GM23338 (cell line): ENCODE measurements around the gene LSP1. TPM values are rescaled to one million over a fixed set of nuclear protein-coding genes. Genes with fewer than 3 reads are reported as not detected.

Source experiments
- ATAC-seq: fragments of 200-7000 bp; cut with Tn5 transposase; 3 replicates; pipeline ENCODE4 v1.9.1; 2020
- DNase-seq: peaks from one replicate; pipeline ENCODE4 v3.0.0-alpha.2; 2015; ENCODE audit warnings: low spot score
- H2AFZ ChIP-seq: fragments of 200-600 bp; sonication (generic); 2 replicates; pipeline ENCODE4 v1.8.0; 2016; ENCODE audit warnings: antibody characterized with exemption, mild to moderate bottlenecking, moderate library complexity
- H3F3A ChIP-seq: fragments of 200-600 bp; sonication (generic); replicated peaks from 2 replicates; pipeline ENCODE4 v1.8.0; 2017; ENCODE audit warnings: antibody characterized with exemption, mixed run types, low read depth
- H3K27ac ChIP-seq: fragments of 200-600 bp; sonication (generic); 2 replicates; pipeline ENCODE4 v1.6.1; 2016; ENCODE audit warnings: low read depth
- H3K27me3 ChIP-seq: fragments of 200-600 bp; sonication (generic); 2 replicates; pipeline ENCODE4 v1.8.0; 2016; ENCODE audit warnings: mild to moderate bottlenecking, mixed run types, moderate library complexity; ENCODE audit not compliant: insufficient read depth
- H3K36me3 ChIP-seq: fragments of 200-600 bp; sonication (generic); 2 replicates; pipeline ENCODE4 v1.8.0; 2016; ENCODE audit warnings: mild to moderate bottlenecking; ENCODE audit not compliant: insufficient read depth
- H3K4me1 ChIP-seq: fragments of 200-600 bp; sonication (generic); 2 replicates; pipeline ENCODE4 v1.8.0; 2016; ENCODE audit warnings: mild to moderate bottlenecking, moderate library complexity; ENCODE audit not compliant: insufficient read depth
- H3K4me2 ChIP-seq: fragments of 200-600 bp; sonication (generic); 2 replicates; pipeline ENCODE4 v1.7.1; 2017; ENCODE audit warnings: mixed run types
- H3K4me3 ChIP-seq: fragments of 200-600 bp; sonication (generic); 2 replicates; pipeline ENCODE4 v1.6.1; 2016; ENCODE audit warnings: mixed run types
- H3K79me2 ChIP-seq: fragments of 200-600 bp; sonication (generic); replicated peaks from 2 replicates; pipeline ENCODE4 v1.8.0; 2017; ENCODE audit warnings: mild to moderate bottlenecking; ENCODE audit not compliant: insufficient read depth
- H3K9me2 ChIP-seq: fragments of 200-600 bp; sonication (generic); 2 replicates; pipeline ENCODE4 v1.8.0; 2017; ENCODE audit not compliant: insufficient read depth
- H4K20me1 ChIP-seq: fragments of 200-600 bp; sonication (generic); replicated peaks from 2 replicates; pipeline ENCODE4 v1.8.0; 2017; ENCODE audit warnings: mild to moderate bottlenecking; ENCODE audit not compliant: insufficient read depth
- H3K27ac Mint-ChIP-seq: 2 replicates; pipeline ENCODE4 v1.8.0; 2020; ENCODE audit warnings: inconsistent platforms, mild to moderate bottlenecking, moderate library complexity, mixed read lengths
- H3K27me3 Mint-ChIP-seq: 3 replicates; pipeline ENCODE4 v1.8.0; 2022; ENCODE audit warnings: low read depth, mild to moderate bottlenecking, moderate library complexity, mixed read lengths, inconsistent platforms; ENCODE audit not compliant: insufficient read depth, poor library complexity
- H3K36me3 Mint-ChIP-seq: 3 replicates; pipeline ENCODE4 v1.8.0; 2021; ENCODE audit warnings: low read depth, mild to moderate bottlenecking, inconsistent platforms, moderate library complexity, mixed read lengths
- H3K4me1 Mint-ChIP-seq: 3 replicates; pipeline ENCODE4 v1.8.0; 2020; ENCODE audit warnings: mild to moderate bottlenecking, inconsistent platforms, mixed read lengths
- H3K4me3 Mint-ChIP-seq: 3 replicates; pipeline ENCODE4 v1.8.0; 2021; ENCODE audit warnings: moderate library complexity, mild to moderate bottlenecking, inconsistent platforms, mixed read lengths
- H3K9me3 Mint-ChIP-seq: 3 replicates; pipeline ENCODE4 v1.8.0; 2020; ENCODE audit warnings: moderate library complexity, mild to moderate bottlenecking, inconsistent platforms, mixed read lengths
- CREB1 ChIP-seq: fragments of 250-450 bp; sonication (Bioruptor Pico); IDR thresholded peaks from 2 replicates; pipeline ENCODE4 v1.5.0; 2020; ENCODE audit warnings: low read depth, mild to moderate bottlenecking, moderate library complexity
- CTCF ChIP-seq, 2 experiments: fragments of 200-600 bp in 1 of 2; sonication (generic) in 1 of 2; conservative IDR thresholded peaks; 2 replicates each; pipeline versions ENCODE4 v1.5.1 to v1.6.1; 2016 to 2017; ENCODE audit warnings: antibody characterized with exemption in 2 of 2, low read depth in 2 of 2, mild to moderate bottlenecking in 2 of 2, moderate library complexity in 1 of 2
- EZH2 ChIP-seq: fragments of 200-600 bp; sonication (generic); IDR thresholded peaks from one replicate; pipeline ENCODE4 v1.8.0; 2017; ENCODE audit warnings: antibody characterized with exemption, mild to moderate bottlenecking, low read depth; ENCODE audit not compliant: unreplicated experiment
- EZH2phosphoT487 ChIP-seq: fragments of 200-600 bp; sonication (generic); IDR thresholded peaks from one replicate; pipeline ENCODE4 v1.8.1; 2018; ENCODE audit warnings: antibody characterized with exemption; ENCODE audit not compliant: unreplicated experiment
- NANOG ChIP-seq: IDR thresholded peaks from 2 replicates; pipeline ENCODE4 v1.6.1; 2016; ENCODE audit warnings: antibody characterized with exemption, borderline replicate concordance
- POLR2AphosphoS5 ChIP-seq: IDR thresholded peaks from 2 replicates; pipeline ENCODE4 v1.6.1; 2016; ENCODE audit warnings: antibody characterized with exemption, low read depth
- STAT1 ChIP-seq: IDR thresholded peaks from one replicate; pipeline ENCODE4 v1.6.1; 2016; ENCODE audit warnings: antibody characterized with exemption; ENCODE audit not compliant: unreplicated experiment
- ZNF114 ChIP-seq: fragments of 250-450 bp; sonication (Bioruptor Pico); IDR thresholded peaks from 2 replicates; pipeline ENCODE4 v1.5.0; 2020; ENCODE audit warnings: mild to moderate bottlenecking, moderate library complexity
- polyA plus RNA-seq: library from polyadenylated mRNA; unstranded; fragments of >200 nt; fragmentation: Nextera tagmentation; extraction: Ambion mirVana; gene quantifications from 2 replicates; pipeline ENCODE4 v1.2.1, GENCODE V29; 2016
- total RNA-seq: library from RNA; depleted of rRNA; stranded (reverse); fragments of >200 nt; shearing (Covaris generic); gene quantifications from 2 replicates; pipeline ENCODE4 v1.2.3, GENCODE V29; 2014

LSP1 gene
- total and polyA plus RNA-seq, 2 experiments from 2014 or later = 0.84 TPM; not detected in 1

DNA sequence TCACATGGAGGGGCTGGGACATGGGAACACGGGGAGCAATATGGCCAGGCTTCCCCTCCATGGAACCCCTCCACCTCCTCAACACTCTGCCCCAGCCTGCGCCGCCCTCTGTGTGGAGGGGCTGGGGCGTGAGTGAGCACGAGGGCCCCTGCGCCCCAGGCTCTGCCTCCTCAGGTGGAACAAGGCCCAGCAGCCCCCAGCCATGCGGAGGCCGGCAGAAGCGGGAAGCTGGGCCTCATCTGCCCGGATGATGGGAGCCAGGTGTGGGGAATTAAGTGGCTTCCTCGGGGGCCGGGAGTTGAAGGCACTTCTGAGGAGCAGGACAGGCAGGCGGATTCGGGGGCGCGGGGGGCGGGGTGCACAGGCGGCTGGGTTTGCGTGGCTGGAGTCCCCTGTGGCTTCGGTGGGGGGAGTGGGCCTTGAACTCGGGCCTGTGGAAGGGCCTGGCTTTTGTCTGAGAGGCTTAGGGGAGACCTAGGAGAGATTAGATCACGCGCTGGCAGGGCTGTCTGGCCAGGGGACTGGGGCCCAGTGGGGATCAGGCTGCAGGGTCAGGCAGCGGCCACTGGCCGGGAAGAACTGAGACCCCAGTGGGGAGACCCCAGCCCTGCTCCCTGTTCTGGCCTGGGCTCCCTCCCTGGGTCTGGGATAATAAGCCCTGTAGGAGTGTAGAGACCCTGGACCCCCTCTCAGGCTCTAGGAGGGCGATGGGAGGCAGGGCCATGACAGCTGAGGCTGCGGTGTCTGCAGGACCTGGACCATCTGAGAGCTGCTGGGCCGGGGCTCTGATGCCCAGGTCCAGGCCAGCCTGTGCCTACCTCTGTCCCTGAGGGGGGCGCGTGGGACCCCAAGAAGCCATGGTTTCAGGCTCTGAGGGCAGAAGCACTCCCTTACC lies 25.5 kb downstream of the LSP1 start:
- H3K79me2 ChIP-seq = no peaks in the 10 kb centered on the region
- no peak overlapping the region for H3K4me3 ChIP-seq
- H3K36me3 ChIP-seq = no peaks in the 10 kb centered on the region
- no peak for ATAC-seq
- Mint-ChIP-seq H3K4me1 (no peaks in the 10 kb centered on the region; the same call in 2 of the 3 replicates), H3K27ac (no peak overlapping the region), H3K4me3 (no peak overlapping the region), H3K27me3 (peaks cover 5% of the 10 kb centered on the region), H3K9me3 (no peaks in the 10 kb centered on the region), H3K36me3 (no peaks in the 10 kb centered on the region)
- no peaks in the 10 kb centered on the region for H3K4me1 ChIP-seq
- H2AFZ ChIP-seq = no peak overlapping the region
- H4K20me1 ChIP-seq = no peaks in the 10 kb centered on the region
- H3K27ac ChIP-seq = no peak overlapping the region
- no peaks in the 10 kb centered on the region for H3F3A ChIP-seq
- H3K4me2 ChIP-seq = no peak overlapping the region
- no peaks in the 10 kb centered on the region for H3K9me2 ChIP-seq
- no peak for DNase-seq
- TF ChIP-seq POLR2AphosphoS5 (no peak), STAT1 (no peak), CREB1 (CRISPR knock-in tag) (no peak)
- no peaks in the 10 kb centered on the region for H3K27me3 ChIP-seq

DNA sequence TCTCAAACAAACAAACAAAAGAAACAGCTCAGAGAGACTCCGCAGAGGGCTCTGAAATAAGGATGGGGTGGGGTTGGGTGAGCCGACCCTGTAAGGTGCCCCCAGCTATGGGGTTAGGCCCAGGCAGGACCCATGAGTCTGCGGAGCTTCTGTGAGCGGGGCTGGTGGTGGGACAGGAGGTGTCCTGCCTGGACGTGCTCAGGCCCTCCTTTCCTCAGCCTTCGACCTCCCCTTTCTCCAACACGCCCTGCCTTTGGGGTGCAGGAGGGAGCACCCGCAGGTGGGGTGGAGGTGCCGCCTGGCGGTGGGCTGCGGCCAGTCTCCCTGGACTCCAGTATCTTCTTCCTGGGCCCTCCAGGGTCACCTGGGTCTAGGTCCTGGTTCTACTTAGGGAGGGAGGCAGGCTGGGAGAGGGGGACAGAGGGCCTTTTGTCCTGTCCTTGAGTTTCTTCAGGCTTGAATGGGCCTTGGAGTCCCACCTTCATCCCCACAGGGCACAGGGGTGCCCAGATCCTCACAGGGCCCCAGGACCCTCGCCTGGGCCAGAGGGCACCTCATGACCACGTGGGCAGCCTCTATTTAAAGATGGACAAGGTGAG lies 26.6 kb downstream of the LSP1 start:
- ATAC-seq (no peak), DNase-seq (no peak)
- no peaks in the 10 kb centered on the region for H3K9me3 Mint-ChIP-seq
- no peak overlapping the region for H3K27ac Mint-ChIP-seq
- Histone ChIP-seq H3K4me2 (no peak overlapping the region), H3K27me3 (no peaks in the 10 kb centered on the region), H3K27ac (no peak overlapping the region), H3K36me3 (no peaks in the 10 kb centered on the region), H4K20me1 (no peaks in the 10 kb centered on the region), H3K79me2 (no peaks in the 10 kb centered on the region), H3K4me1 (no peaks in the 10 kb centered on the region), H3F3A (no peaks in the 10 kb centered on the region), H3K4me3 (no peak overlapping the region), H3K9me2 (no peaks in the 10 kb centered on the region), H2AFZ (no peak overlapping the region)
- no peaks in the 10 kb centered on the region for H3K36me3 Mint-ChIP-seq
- TF ChIP-seq NANOG (no peak), EZH2phosphoT487 (no peak), STAT1 (no peak), ZNF114 (no peak), EZH2 (no peak), CTCF (conservative IDR thresholded peaks at IDR 0.05; ENCODE audit: low read depth in 2 of 2) (no peak)
- no peaks in the 10 kb centered on the region; the same call in 2 of the 3 replicates for H3K4me1 Mint-ChIP-seq
- H3K27me3 Mint-ChIP-seq = peaks cover 4% of the 10 kb centered on the region
- no peak overlapping the region for H3K4me3 Mint-ChIP-seq
